ENCODE data around the gene HABP2. TPM values are rescaled to one million over a fixed set of nuclear protein-coding genes. Genes with fewer than 3 reads are reported as not detected.

The HABP2 gene
- total RNA-seq, 1 donor from 2014 or later = not detected

- no peak overlapping the region for H3K4me2 ChIP-seq (ENCODE audit: low read length)
- no peak for FAIRE-seq
- TF ChIP-seq EZH2 (IDR thresholded peaks at IDR 0.05; ENCODE audit: insufficient read depth, low read length) = no peak
- TF ChIP-seq CTCF (IDR thresholded peaks at IDR 0.05; ENCODE audit: insufficient read depth, low read depth, low read length) = no peak
- H3K4me3 ChIP-seq (ENCODE audit: insufficient read depth, low read depth, low read length) = no peak overlapping the region
- H3K4me1 Mint-ChIP-seq (ENCODE audit: low read depth, unreplicated experiment) = peaks cover 14% of the 10 kb centered on the region
- H3K9me3 ChIP-seq (ENCODE audit: insufficient read depth, low read depth, low read length) = no peaks in the 10 kb centered on the region
- no peaks in the 10 kb centered on the region for H3K79me2 ChIP-seq (ENCODE audit: insufficient read depth, low read length)
- H3K27ac ChIP-seq (ENCODE audit: low read depth, low read length) = no peak overlapping the region
- H2AFZ ChIP-seq (ENCODE audit: low read depth, low read length) = no peak overlapping the region
- peaks cover 6% of the 10 kb centered on the region for H3K4me1 ChIP-seq (ENCODE audit: insufficient read depth, low read length)
- no peak overlapping the region for H3K27ac Mint-ChIP-seq (ENCODE audit: unreplicated experiment)
- H3K9ac ChIP-seq (ENCODE audit: low read length) = no peak overlapping the region
- peaks cover 10% of the 10 kb centered on the region for H3K27me3 ChIP-seq (ENCODE audit: insufficient read depth, low read length)
- no peaks in the 10 kb centered on the region for H3K9me3 Mint-ChIP-seq (ENCODE audit: unreplicated experiment)
- no peaks in the 10 kb centered on the region for H4K20me1 ChIP-seq (ENCODE audit: insufficient read depth, low read length)
- peaks cover 22% of the 10 kb centered on the region for H3K27me3 Mint-ChIP-seq (ENCODE audit: low read depth, unreplicated experiment)
- DNase-seq (ENCODE audit: low read depth) = no peak
- H3K4me3 Mint-ChIP-seq (ENCODE audit: unreplicated experiment) = no peak overlapping the region
- H3K36me3 Mint-ChIP-seq (ENCODE audit: low read depth, unreplicated experiment) = no peaks in the 10 kb centered on the region
- no peaks in the 10 kb centered on the region for H3K36me3 ChIP-seq (ENCODE audit: insufficient read depth, low read length)
Measured at GRCh38 chr10:113541549-113541927, 11.3 kb upstream of the HABP2 start.

DNA sequence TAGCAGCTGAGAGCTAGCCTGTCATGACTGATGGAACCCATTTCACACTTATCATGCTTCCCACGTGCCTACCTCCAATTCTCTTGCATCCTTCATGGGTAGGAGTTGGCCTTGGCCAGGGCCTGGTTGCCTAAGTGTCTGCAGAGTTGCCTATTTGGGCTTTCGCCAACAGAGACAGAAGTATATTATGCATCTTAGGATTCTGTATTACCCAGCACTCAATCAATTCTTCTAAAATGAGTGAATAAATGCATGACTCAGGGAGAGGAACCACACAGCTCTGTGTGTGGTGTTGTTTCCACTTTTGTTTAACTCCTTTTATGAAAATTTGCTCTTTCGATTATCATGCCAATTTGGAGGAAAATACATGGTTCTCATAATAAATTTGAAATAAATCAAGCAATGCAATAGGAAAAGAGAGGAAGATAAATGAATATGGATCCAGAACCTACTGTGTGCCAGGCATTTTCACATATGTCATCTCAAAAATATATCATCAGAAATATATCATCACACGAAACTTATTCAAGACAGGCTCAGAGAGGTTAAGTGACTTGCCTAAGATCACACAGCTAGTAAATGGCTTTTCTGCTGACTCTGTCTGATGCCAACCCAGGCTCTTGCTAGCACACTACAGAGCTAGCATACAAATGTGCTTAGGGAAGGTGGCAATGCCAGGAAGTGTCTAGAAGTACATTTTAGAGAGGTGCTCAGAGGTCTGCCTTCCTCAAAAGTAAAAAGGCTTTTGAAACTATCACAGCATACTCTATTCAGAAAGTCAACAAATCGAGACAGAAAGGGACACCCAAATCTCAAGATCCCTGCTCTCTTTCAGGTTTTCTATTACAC lies 9.5 kb upstream of the HABP2 start:
- H3K4me3 Mint-ChIP-seq (ENCODE audit: unreplicated experiment) = no peak overlapping the region
- no peak overlapping the region for H3K27ac Mint-ChIP-seq (ENCODE audit: unreplicated experiment)
- peaks cover 4% of the 10 kb centered on the region for H3K4me1 ChIP-seq (ENCODE audit: insufficient read depth, low read length)
- H2AFZ ChIP-seq (ENCODE audit: low read depth, low read length) = no peak overlapping the region
- no peak overlapping the region for H3K27ac ChIP-seq (ENCODE audit: low read depth, low read length)
- H3K27me3 ChIP-seq (ENCODE audit: insufficient read depth, low read length) = peaks cover 10% of the 10 kb centered on the region
- H3K36me3 Mint-ChIP-seq (ENCODE audit: low read depth, unreplicated experiment) = no peaks in the 10 kb centered on the region
- no peak for DNase-seq (ENCODE audit: low read depth)
- no peaks in the 10 kb centered on the region for H4K20me1 ChIP-seq (ENCODE audit: insufficient read depth, low read length)
- H3K9me3 Mint-ChIP-seq (ENCODE audit: unreplicated experiment) = no peaks in the 10 kb centered on the region
- H3K36me3 ChIP-seq (ENCODE audit: insufficient read depth, low read length) = no peaks in the 10 kb centered on the region
- H3K27me3 Mint-ChIP-seq (ENCODE audit: low read depth, unreplicated experiment) = peaks cover 29% of the 10 kb centered on the region
- H3K79me2 ChIP-seq (ENCODE audit: insufficient read depth, low read length) = no peaks in the 10 kb centered on the region
- H3K9ac ChIP-seq (ENCODE audit: low read length) = no peak overlapping the region
- TF ChIP-seq EZH2 (IDR thresholded peaks at IDR 0.05; ENCODE audit: insufficient read depth, low read length) = no peak
- TF ChIP-seq CTCF (IDR thresholded peaks at IDR 0.05; ENCODE audit: insufficient read depth, low read depth, low read length) = no peak
- H3K4me1 Mint-ChIP-seq (ENCODE audit: low read depth, unreplicated experiment) = peaks cover 14% of the 10 kb centered on the region
- no peak overlapping the region for H3K4me2 ChIP-seq (ENCODE audit: low read length)
- no peak overlapping the region for H3K4me3 ChIP-seq (ENCODE audit: insufficient read depth, low read depth, low read length)
- FAIRE-seq = no peak
- no peaks in the 10 kb centered on the region for H3K9me3 ChIP-seq (ENCODE audit: insufficient read depth, low read depth, low read length)

DNA sequence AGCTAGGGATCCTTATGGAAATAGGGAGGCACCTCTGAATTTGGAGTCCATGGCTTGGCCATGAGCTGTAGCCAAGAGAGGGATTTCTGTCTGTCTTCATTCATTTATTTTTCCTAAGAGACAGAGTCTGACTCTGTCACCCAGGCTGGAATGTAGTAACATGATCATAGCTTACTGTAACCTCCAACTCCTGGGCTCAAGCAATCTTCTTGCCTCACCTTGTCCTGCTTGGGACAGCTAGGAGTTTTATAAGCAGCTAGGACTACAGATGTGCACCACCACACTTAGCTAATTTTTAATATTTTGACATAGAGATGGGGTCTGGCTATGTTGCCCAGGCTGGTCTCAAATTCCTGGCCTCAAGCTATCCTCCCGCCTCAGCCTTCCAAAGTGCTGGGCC lies 8.5 kb upstream of the HABP2 start:
- Histone ChIP-seq H3K9ac (ENCODE audit: low read length) (no peak overlapping the region), H3K36me3 (ENCODE audit: insufficient read depth, low read length) (no peaks in the 10 kb centered on the region), H3K27me3 (ENCODE audit: insufficient read depth, low read length) (peaks cover 10% of the 10 kb centered on the region), H4K20me1 (ENCODE audit: insufficient read depth, low read length) (no peaks in the 10 kb centered on the region), H3K27ac (ENCODE audit: low read depth, low read length) (no peak overlapping the region), H3K4me1 (ENCODE audit: insufficient read depth, low read length) (peaks cover 3% of the 10 kb centered on the region), H3K4me2 (ENCODE audit: low read length) (no peak overlapping the region), H3K79me2 (ENCODE audit: insufficient read depth, low read length) (no peaks in the 10 kb centered on the region), H3K9me3 (ENCODE audit: insufficient read depth, low read depth, low read length) (no peaks in the 10 kb centered on the region), H3K4me3 (ENCODE audit: insufficient read depth, low read depth, low read length) (no peak overlapping the region), H2AFZ (ENCODE audit: low read depth, low read length) (no peak overlapping the region)
- H3K27ac Mint-ChIP-seq (ENCODE audit: unreplicated experiment) = no peak overlapping the region
- no peak for FAIRE-seq
- TF ChIP-seq EZH2 (IDR thresholded peaks at IDR 0.05; ENCODE audit: insufficient read depth, low read length) = no peak
- no peak for TF ChIP-seq CTCF (IDR thresholded peaks at IDR 0.05; ENCODE audit: insufficient read depth, low read depth, low read length)
- peaks cover 29% of the 10 kb centered on the region for H3K27me3 Mint-ChIP-seq (ENCODE audit: low read depth, unreplicated experiment)
- no peak overlapping the region for H3K4me3 Mint-ChIP-seq (ENCODE audit: unreplicated experiment)
- H3K36me3 Mint-ChIP-seq (ENCODE audit: low read depth, unreplicated experiment) = no peaks in the 10 kb centered on the region
- H3K4me1 Mint-ChIP-seq (ENCODE audit: low read depth, unreplicated experiment) = peaks cover 9% of the 10 kb centered on the region
- no peaks in the 10 kb centered on the region for H3K9me3 Mint-ChIP-seq (ENCODE audit: unreplicated experiment)
- no peak for DNase-seq (ENCODE audit: low read depth)

All from astrocyte (in vitro differentiated cells and primary cell).